Liver (tissue), 3 donors: ENCODE data around the gene ATPAF1.

Experiments used
- RAD21 ChIP-seq, 2 donors: IDR thresholded peaks; 2 replicates each; pipeline ENCODE4 v1.6.1; 2016; ENCODE audit warnings: antibody characterized with exemption in 2 of 2, mild to moderate bottlenecking in 2 of 2
- RXRA ChIP-seq, 2 donors: IDR thresholded peaks; 2 replicates each; pipeline ENCODE4 v1.6.1; 2017 to 2018; ENCODE audit warnings: antibody characterized with exemption in 2 of 2, mild to moderate bottlenecking in 1 of 2
- TAF1 ChIP-seq: conservative IDR thresholded peaks from 2 replicates; pipeline ENCODE4 v1.6.1; 2016; ENCODE audit warnings: antibody characterized with exemption, mild to moderate bottlenecking
- TF ChIP-seq, protein P1 (sequence below): fragments of 150-350 bp; IDR thresholded peaks from 2 replicates; pipeline ENCODE4 v1.5.1; 2017; ENCODE audit warnings: improper control_type of control experiment, low read depth, low read length; ENCODE audit not compliant: missing input control
- donor health status: healthy.
- donor health status: healthy.

DNA sequence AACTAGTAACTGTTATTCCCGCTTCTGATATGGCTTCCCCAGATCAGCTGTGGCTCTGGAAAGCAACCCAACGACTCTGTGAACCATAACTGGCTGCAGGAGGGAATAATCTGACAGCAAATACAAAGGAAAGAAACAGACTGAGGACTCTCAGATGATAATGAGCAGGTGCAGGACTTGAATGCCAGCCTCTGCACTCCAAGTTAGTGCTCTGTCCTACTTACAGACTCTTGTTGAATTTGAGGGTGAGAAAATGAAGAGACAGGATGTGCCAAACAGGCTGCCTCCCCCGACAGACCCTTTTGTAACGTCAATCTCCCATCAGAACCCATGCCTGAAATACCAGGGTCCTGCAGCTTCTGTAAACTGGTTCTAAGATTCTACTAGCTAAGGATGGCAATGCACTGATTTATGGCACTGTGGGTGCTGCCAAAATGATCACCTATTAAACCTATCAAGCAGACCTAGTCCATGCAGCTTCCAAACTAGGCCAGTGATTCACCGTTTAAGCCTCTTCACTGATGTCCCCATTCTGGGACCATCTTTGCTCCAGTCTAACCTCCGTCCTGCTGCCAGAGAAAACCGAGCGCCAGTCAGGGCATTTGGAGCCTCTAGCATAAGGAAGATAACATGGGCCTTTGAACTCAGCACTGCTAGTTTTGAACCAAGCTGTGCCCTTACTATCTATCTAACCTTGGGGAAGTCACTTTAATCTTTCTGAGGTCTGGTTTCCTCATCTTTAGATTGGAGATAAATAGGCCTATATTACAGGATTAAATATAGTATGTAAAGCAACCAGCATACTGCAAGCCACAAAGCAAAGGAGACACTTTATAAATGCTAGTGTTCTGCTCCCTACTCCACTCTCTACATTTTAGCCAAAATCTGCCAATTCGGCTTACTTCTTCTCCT is 68.8 kb downstream of the ATPAF1 start:
- TF ChIP-seq, protein P1, sequence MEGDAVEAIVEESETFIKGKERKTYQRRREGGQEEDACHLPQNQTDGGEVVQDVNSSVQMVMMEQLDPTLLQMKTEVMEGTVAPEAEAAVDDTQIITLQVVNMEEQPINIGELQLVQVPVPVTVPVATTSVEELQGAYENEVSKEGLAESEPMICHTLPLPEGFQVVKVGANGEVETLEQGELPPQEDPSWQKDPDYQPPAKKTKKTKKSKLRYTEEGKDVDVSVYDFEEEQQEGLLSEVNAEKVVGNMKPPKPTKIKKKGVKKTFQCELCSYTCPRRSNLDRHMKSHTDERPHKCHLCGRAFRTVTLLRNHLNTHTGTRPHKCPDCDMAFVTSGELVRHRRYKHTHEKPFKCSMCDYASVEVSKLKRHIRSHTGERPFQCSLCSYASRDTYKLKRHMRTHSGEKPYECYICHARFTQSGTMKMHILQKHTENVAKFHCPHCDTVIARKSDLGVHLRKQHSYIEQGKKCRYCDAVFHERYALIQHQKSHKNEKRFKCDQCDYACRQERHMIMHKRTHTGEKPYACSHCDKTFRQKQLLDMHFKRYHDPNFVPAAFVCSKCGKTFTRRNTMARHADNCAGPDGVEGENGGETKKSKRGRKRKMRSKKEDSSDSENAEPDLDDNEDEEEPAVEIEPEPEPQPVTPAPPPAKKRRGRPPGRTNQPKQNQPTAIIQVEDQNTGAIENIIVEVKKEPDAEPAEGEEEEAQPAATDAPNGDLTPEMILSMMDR: no peak
- TF ChIP-seq RAD21 (IDR thresholded peaks at IDR 0.05): no peak
- no peak for TF ChIP-seq RXRA (IDR thresholded peaks at IDR 0.05)
- no peak for TF ChIP-seq TAF1
